Measurements from ENCODE around the gene CEP43.

The CEP43 gene, protein sequence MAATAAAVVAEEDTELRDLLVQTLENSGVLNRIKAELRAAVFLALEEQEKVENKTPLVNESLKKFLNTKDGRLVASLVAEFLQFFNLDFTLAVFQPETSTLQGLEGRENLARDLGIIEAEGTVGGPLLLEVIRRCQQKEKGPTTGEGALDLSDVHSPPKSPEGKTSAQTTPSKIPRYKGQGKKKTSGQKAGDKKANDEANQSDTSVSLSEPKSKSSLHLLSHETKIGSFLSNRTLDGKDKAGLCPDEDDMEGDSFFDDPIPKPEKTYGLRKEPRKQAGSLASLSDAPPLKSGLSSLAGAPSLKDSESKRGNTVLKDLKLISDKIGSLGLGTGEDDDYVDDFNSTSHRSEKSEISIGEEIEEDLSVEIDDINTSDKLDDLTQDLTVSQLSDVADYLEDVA

DNA sequence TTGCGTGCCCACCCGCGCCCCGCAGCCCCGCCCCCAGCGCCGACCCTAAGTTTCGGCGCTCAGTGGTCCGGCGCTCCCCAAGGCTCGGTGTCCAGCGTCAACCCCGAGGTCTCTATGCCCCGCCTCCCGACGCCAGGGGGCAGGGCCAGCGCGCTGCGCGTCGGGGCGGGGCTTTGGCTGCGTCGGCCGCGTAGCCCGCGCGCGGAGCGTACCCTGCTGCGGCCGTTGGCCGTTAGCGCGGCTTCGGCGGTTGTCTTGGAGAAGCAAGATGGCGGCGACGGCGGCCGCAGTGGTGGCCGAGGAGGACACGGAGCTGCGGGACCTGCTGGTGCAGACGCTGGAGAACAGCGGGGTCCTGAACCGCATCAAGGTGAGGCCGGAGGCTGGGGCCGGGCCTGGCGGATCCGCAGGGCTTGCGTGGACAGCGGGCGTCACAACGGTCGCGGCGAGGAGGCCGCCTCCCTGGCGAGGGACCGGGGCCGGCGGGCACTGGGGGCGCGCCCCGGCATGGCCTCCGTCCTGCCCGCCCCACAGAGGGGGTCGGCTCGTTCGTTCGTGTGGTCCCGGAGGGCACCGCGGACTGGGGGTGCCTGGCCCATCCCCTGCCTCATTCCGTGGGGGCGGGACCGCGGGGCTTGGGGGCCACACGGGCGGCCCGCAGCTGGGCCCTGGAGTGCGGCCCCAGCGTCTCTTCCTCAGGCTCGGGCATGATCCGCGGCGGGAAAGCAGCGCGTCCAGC is at the start of gene CEP43:
Gene CEP43 (plus strand): TSS at position 253 of the 739 bp plus-strand sequence. CDS start 16 bp downstream, at position 269.
- TF ChIP-seq, protein P1, sequence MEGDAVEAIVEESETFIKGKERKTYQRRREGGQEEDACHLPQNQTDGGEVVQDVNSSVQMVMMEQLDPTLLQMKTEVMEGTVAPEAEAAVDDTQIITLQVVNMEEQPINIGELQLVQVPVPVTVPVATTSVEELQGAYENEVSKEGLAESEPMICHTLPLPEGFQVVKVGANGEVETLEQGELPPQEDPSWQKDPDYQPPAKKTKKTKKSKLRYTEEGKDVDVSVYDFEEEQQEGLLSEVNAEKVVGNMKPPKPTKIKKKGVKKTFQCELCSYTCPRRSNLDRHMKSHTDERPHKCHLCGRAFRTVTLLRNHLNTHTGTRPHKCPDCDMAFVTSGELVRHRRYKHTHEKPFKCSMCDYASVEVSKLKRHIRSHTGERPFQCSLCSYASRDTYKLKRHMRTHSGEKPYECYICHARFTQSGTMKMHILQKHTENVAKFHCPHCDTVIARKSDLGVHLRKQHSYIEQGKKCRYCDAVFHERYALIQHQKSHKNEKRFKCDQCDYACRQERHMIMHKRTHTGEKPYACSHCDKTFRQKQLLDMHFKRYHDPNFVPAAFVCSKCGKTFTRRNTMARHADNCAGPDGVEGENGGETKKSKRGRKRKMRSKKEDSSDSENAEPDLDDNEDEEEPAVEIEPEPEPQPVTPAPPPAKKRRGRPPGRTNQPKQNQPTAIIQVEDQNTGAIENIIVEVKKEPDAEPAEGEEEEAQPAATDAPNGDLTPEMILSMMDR (IDR thresholded peaks at IDR 0.05) = no peak

DNA sequence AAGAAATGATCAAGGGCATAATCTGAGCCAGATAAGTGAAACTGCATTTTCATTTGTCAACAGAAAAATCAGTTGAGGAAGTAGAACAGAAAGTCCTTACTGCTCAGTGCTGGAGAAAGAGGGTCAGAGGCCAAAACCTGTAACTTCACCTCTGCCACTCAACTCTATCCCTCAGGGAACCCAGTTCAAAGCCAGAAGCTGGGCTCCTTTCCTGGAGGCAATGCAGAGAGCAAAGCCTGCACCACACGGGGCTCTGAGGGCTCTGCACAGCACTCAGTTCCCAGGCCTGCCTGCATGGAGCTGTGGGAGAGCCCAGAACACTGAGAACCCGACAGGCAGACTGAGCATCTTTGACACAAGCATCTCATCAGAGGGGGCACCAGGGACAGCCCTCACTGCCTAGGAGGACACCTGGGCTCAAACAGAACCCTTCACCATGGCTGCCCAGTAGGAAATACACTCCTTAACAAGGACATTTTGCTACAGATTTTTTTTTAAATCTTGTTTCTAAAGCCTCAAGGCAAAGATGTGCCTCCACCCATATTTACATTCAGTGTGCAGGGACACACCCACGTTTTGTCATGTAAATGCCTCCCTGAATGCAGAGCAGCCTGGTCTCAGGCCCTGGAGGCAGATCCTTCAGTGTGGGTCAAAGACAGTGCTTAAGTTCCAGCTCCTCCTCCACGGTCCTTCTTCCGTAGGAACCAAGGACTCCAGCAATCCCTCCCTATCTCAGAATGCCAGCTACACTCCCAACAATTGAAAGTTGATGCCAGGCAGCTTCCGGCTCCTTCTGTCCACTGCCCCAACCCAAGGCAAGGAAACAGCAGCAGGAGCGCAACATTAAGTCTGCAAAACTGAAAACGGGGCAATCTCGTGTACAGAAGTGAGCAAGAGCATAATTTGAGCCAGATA is 49.4 kb upstream of the CEP43 start:
- TF ChIP-seq, protein P1 (IDR thresholded peaks at IDR 0.05) = no peak

DNA sequence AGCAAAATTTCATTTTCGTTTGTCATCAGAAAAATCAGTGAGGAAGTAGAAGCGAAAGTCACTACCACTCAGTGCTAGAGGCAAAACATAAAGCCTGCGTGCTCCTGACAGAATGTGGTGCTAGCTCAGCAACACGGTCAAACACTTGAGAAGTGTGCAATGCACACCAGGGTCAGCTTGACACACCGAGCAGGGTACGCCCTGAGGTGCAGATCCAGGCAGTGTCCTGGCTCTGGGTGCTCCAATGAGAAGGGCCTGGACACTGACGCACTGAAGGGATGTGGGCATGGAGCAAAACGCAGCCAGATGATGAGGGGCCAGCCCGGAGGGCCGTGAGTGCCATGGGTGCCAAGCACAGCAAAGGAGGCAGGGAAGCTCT is 48.8 kb upstream of the CEP43 start:
- TF ChIP-seq, protein P1 (IDR thresholded peaks at IDR 0.05) = no peak

DNA sequence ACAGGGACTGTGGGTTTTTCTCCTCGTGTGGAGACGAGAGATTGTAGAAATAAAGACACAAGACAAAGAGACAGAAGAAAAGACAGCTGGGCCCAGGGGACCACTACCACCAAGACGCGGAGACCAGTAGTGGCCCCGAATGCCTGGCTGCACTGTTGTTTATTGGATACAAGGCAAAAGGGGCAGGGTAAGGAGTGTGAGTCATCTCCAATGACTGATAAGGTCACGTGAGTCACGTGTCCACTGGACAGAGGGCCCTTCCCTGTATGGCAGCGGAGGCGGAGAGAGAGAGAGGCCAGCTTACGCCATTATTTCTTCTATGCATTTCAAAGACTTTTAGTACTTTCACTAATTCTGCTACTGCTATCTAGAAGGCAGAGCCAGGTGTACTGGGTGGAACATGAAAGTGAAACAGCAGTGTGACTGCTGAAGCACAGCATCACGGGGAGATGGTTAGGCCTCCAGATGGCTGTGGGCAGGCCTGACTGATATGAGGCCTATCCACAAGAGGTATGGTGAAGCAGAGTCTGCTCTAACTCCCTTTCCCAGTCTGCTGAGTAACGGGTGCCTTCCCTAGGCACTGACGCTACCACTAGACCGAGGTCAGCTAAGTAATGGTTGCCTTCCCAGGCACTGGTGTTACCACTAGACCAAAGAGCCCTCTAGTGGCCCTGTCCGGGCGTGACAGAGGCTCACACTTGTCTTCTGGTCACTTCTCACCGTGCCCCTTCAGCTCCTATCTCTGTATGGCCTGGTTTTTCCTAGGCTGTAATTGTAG is 48.1 kb upstream of the CEP43 start:
- TF ChIP-seq, protein P1 (IDR thresholded peaks at IDR 0.05) = peak; percentile 77

DNA sequence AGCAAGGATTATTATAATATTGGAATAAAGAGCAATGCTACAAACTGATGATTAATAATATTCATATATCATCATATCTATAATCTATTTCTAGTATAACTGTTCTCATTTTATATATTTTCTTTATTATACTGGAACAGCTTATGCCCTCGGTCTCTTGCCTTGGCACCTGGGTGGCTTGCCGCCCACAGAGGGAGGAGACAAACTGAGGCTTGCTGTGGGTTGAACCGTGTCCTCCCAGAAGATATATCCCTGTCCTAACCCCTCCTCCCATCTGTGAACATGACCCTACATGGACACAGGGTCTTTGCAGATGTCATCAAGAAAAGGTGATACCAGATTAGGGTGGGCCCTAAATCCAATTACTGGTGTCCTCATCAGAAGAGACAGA is 47.5 kb upstream of the CEP43 start:
- TF ChIP-seq, protein P1 (IDR thresholded peaks at IDR 0.05) = no peak

DNA sequence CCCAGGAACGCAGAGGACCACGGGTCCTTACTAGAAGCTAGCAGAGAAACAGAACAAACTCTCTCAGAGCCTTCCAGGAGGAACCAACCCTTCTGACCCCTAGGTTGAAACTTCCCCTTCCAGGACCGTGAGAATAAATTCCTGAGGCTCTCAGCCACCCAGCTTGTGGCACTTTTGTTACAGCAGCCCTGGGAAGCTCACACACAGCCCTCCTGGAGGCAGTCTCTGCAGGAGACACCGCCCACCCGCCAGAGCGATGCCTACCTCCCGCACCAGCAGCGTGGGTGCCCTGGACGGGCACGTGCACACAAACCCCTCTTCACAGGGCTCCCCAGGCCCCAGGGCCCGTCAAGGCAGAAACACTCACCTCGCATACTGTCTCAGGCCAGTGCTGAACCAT is 47.1 kb upstream of the CEP43 start:
- TF ChIP-seq, protein P1 (IDR thresholded peaks at IDR 0.05) = no peak

Measured in LNCAP (cell line).